Immature natural killer cell (primary cell): ENCODE data around the gene EXOC6. TPM values are rescaled to one million over a fixed set of nuclear protein-coding genes. Genes with fewer than 3 reads are reported as not detected.

Experiments used
- polyA plus RNA-seq, 3 donors: library from polyadenylated mRNA; unstranded; fragments of 300-500 nt; fragmentation: Illumina TruSeq; gene quantifications; one replicate each; pipeline ENCODE4 v1.2.3, GENCODE V29; 2021

EXOC6 gene
- polyA plus RNA-seq, 3 donors from 2014 or later, result 6.4 to 13.1 (median 8.7) TPM

Other genes with a start within 250 kb of the EXOC6 start
- 1 to 10 TPM; 5.5 to 9.0 (median 7.3) TPM for gene HHEX, start 158.6 kb upstream of the EXOC6 start, polyA plus RNA-seq
- gene CYP26C1, start 212.3 kb downstream of the EXOC6 start, polyA plus RNA-seq, result 1 to 10 TPM in 1 of 3 donors, under 1 TPM in 1, not detected in 1; 0.12 to 1.3 TPM
- not detected for gene CYP26A1, start 225.4 kb downstream of the EXOC6 start, polyA plus RNA-seq